HG03354 (cell line): ENCODE measurements around the gene SFXN5.

Experiments
- ATAC-seq: cut with Tn5 transposase; IDR thresholded peaks from one replicate; pipeline ENCODE4 v1.9.1; 2021; ENCODE audit warnings: mild to moderate bottlenecking; ENCODE audit not compliant: unreplicated experiment, poor library complexity, severe bottlenecking

Gene SFXN5

DNA sequence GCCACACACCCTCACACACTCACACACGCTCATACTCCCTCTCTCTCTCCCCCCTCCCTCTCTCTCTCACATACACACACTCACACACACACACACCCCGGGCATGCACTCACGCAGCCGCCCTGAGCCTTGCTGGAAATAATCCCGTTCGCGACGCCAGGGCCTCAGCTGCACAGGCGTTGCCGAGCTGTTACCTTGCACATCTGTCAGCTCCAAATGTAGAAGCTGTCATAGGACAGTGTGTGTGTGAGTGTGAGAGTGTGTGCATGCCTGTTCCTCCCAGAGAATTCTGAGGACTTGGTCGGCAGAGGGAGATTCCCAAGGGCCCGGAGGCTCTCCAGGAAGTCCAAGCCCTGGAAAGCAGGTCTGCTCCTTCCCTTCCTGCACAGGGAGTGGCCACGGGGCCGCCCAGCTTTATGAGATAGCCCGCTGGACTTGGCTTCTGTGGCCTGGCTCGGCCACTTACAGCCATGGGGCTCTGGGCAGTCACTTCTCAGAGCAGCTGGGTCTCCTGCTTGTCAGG lies 175.7 kb downstream of the SFXN5 start:
- no peak for ATAC-seq

DNA sequence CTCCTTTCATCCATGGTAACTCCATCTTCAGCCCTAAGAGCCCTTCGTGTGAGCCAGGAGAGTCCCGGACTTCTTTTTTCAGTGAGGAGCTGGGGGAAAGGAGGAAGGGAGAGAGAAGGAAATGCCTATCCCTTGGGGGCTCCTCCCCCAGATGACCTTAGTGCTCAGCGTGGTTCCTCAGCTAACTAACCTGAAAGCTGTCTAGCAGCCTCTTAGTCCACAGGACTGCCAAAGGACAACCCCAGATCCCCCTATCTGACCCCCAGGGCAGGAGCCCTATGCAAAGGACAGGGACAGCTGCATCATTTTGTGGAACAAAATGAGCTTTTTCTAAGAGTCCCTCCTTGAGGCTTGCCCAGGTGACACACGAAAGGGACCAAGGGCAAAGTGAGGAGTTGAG lies 176.4 kb downstream of the SFXN5 start:
- no peak for ATAC-seq

DNA sequence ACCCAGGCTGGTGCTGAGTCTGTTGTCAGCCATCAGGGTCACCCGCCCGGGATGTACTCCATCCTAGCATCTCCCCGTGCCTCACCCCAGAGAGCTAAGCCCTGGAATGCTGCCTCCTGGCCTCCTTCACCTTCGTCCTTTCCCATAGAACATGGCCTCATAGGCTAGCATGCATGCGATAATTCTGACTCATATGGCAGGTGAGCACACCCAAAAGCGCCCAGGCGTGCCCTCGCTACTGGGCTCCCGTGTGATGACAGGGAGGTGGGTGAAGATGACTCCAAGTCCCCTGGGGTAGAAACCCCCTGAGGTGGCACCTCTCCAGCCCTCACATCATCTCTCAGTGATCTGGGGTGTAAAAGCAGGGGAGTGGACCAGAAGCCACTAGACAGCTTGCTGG lies 177.0 kb downstream of the SFXN5 start:
- no peak for ATAC-seq

DNA sequence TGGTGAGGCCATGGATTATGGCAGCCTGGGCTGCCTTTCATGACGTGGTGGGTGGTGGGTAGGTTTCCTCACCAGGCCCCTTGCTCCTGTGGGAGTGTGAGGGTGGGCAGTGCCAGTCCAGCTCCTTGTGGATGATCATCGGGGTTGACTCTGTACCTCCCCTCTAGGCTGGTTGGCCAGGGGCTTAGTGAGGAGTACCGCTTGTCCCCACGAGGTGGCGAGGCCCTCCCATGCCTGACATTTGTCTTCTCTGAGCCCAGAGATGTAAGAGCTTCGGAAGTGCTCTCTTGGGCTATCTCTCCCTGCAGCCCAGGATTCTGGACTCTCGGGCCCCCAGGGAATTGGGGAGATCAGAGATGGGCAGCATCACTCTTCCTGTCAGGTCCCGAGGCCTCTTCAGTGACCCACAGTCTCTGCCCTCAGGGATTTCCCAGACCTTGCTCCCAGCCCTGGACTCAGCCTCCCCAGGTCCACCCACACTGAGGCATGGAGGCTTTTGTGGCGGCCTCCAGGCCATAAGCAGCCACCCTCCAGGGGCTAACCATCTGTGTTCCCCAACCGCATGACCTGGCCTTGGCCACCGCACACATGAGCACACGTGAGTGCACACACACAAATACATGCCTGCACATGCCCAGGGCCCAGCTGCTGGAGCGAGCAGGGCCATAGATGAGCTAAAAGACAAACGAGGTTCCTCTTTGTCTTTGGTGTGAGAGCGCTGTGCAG lies 177.8 kb downstream of the SFXN5 start:
- ATAC-seq: peak; percentile 84

DNA sequence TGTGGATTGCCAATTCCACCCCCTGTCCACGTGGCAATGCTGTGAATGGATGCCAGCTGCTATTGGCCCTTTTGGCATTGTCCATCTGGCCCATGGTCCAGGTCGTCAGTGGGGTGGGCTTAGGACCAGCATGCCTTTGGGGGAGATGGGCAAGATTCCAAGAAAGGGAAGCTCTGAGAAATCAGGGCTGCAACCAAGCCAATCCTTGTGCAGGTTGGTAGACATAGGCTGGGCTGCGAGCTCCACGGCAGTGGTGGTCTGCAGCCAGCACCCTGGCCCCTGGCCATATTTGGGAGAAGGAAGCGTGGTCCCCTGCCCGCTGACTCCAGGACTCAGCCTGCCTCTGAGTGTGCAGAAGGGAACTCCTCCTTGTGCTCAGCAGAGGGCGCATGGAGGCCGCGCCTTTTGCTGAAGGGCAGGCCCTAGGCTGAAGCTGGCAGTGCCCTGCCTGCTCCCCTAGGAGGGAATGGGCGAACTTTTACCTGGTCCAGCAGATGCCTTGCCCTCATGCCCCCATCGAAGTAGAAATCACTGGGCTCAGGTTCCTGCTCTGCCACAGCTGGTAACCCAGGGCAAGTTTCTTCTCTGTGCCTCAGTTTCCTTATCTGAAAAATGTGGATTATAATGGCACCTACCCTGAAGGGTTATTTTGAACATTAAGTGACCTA lies 178.9 kb downstream of the SFXN5 start:
- peak; percentile 68 for ATAC-seq
